Type B pancreatic cell (in vitro differentiated cells): ENCODE data around the gene RPL34. TPM values are rescaled to one million over a fixed set of nuclear protein-coding genes. Genes with fewer than 3 reads are reported as not detected.

Experiments used
- DNase-seq: peaks from one replicate; pipeline ENCODE4 v3.0.0; 2021; ENCODE audit warnings: mixed read lengths; ENCODE audit not compliant: unreplicated experiment; ENCODE audit errors: extremely low spot score
- H3K27ac Mint-ChIP-seq: 2 replicates; pipeline ENCODE4 v1.8.0; 2021; ENCODE audit warnings: mild to moderate bottlenecking, mixed read lengths
- H3K27me3 Mint-ChIP-seq: 2 replicates; pipeline ENCODE4 v1.8.0; 2021; ENCODE audit warnings: mixed read lengths
- H3K36me3 Mint-ChIP-seq: 2 replicates; pipeline ENCODE4 v1.8.0; 2021; ENCODE audit warnings: mixed read lengths
- H3K4me1 Mint-ChIP-seq: one replicate; pipeline ENCODE4 v1.8.0; 2021; ENCODE audit warnings: mixed read lengths; ENCODE audit not compliant: unreplicated experiment
- H3K4me3 Mint-ChIP-seq: 2 replicates; pipeline ENCODE4 v1.8.0; 2021; ENCODE audit warnings: mild to moderate bottlenecking, mixed read lengths
- H3K9me3 Mint-ChIP-seq: 2 replicates; pipeline ENCODE4 v1.8.0; 2021; ENCODE audit warnings: mixed read lengths
- total RNA-seq: library from RNA; stranded (reverse); gene quantifications from 2 replicates; pipeline ENCODE4 v1.2.1, GENCODE V29; 2021; ENCODE audit warnings: low replicate concordance
- TF ChIP-seq, protein P1 (sequence below): fragments of 200-600 bp; sonication (generic); conservative IDR thresholded peaks from 2 replicates; pipeline ENCODE4 v1.5.0; 2021; ENCODE audit warnings: antibody characterized with exemption, mild to moderate bottlenecking

RPL34 gene
- total RNA-seq, 1 donor from 2014 or later, result 1,454 TPM

DNA sequence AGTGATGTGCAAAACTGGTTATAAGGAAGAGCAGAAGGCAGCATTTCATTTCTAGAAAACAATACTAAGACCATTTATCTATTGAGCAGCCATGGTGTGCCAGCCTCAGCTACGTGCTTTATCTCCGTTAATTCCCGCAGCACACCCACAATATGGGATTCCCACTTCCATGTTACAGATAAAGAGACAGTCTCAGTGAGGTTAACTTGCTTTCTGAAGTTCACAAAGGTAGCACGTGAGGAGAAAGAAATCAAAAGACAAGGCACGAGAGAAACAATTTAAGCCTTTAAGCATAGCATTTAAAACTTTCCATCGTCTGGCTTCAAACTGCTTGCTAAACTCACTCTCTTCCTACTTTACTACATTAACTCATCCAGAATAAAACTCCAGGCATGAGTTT is 8.0 kb upstream of the RPL34 start:
- no peak for DNase-seq
- TF ChIP-seq, protein P1, sequence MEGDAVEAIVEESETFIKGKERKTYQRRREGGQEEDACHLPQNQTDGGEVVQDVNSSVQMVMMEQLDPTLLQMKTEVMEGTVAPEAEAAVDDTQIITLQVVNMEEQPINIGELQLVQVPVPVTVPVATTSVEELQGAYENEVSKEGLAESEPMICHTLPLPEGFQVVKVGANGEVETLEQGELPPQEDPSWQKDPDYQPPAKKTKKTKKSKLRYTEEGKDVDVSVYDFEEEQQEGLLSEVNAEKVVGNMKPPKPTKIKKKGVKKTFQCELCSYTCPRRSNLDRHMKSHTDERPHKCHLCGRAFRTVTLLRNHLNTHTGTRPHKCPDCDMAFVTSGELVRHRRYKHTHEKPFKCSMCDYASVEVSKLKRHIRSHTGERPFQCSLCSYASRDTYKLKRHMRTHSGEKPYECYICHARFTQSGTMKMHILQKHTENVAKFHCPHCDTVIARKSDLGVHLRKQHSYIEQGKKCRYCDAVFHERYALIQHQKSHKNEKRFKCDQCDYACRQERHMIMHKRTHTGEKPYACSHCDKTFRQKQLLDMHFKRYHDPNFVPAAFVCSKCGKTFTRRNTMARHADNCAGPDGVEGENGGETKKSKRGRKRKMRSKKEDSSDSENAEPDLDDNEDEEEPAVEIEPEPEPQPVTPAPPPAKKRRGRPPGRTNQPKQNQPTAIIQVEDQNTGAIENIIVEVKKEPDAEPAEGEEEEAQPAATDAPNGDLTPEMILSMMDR, result no peak
- Mint-ChIP-seq H3K36me3 (no peaks in the 10 kb centered on the region), H3K27ac (no peak overlapping the region), H3K4me3 (no peak overlapping the region), H3K27me3 (no peaks in the 10 kb centered on the region), H3K4me1 (peaks cover 4% of the 10 kb centered on the region), H3K9me3 (no peaks in the 10 kb centered on the region)

DNA sequence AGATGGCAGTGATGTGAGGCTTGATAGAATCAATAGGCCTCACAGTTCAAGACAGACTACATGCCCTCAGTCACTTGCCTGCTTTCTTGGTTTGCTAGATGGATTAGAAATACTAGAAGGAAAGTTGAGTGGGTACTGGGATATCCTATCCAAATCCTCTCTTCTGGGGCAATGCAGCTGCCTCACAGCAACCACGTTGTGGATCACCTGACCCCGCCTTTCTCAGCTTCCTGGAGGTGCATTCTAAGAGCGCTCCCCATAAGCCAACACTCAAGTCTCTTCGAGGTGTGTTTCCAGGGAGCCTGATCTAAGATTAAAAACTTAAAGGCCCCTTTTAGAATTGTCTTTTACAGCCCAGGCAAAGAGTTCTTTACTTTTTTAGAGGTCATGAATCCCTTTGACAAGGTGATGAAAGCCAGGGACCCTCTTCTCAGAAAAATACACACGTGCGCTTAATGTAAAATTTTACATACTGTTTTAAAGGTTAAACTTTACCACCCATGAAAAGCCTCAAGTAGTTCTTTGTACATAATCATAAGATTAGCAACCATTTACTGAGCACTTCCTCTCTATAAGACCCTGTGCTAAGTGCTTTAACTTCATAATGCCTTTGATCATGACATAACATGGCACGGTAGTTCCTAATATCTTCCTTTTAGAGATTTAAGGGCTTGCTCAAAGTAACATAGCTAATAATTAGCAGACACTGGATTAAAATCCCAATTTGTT is 840 bp upstream of the RPL34 start:
- H3K27me3 Mint-ChIP-seq, result no peaks in the 10 kb centered on the region

DNA sequence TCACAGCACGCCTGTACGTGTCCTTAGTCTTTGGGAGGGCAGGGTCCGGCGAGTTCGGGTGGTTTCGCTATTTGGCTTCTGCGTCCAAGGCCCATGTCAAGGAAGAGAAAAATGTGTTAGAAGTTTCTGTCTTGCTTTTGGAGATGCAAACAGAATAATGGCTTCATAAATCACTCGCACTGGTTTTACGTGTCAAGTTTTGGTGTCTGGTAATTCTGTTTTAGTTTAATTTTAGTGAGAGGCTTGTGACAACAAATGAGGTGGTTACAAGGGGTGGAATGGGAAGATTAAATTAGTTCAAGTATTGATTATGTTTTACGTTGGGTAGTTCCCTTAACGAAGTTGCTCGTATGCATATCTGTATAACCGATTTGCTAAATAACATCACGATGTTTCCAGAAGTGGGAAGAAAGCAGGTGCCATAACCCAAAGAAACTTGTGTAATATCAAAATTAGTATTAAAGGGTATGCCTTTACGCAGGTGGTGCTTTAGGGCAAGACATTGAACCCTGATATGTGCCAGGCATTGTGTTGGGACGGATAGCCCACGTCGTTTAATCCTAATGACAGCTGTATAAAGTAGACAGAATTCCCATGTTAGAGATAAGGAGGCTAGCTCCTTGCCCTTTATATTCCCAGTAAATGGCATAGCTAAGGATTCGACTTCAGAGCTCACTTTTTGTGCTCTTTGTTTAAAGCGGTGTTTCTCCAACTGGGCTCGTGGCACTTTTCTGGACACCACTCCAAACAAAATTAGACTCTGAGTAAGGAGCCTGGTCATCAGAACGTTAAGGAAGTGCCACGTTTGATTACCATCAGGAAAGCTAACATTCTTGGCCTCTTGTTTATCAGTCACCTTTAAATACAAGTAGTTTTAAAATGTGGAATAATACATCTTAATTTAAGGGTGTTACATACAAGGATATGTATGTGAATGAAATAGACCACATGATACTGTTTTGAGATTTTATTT is 843 bp downstream of the RPL34 start:
- TF ChIP-seq, protein P1, result no peak

More for the DNA sequence above, 840 bp upstream of the RPL34 start:
- Mint-ChIP-seq H3K36me3 (peaks cover 22% of the 10 kb centered on the region), H3K9me3 (no peaks in the 10 kb centered on the region), H3K4me1 (peaks cover 20% of the 10 kb centered on the region), H3K27ac (peak overlapping the region; percentile 95), H3K4me3 (peak overlapping the region; percentile 95)
- TF ChIP-seq, protein P1, result no peak
- no peak for DNase-seq

GRCh38 chr4:108622022-108622421 is 1.6 kb downstream of the RPL34 start:
- Mint-ChIP-seq H3K4me3 (peak overlapping the region; percentile 95), H3K27ac (no peak overlapping the region), H3K36me3 (peaks cover 40% of the 10 kb centered on the region), H3K4me1 (peaks cover 20% of the 10 kb centered on the region), H3K27me3 (no peaks in the 10 kb centered on the region), H3K9me3 (no peaks in the 10 kb centered on the region)
- DNase-seq, result no peak
- TF ChIP-seq, protein P1, result no peak

More for the DNA sequence above, 843 bp downstream of the RPL34 start:
- peak overlapping the region; percentile 95 for H3K4me3 Mint-ChIP-seq
- H3K27ac Mint-ChIP-seq, result peak overlapping the region; percentile 95
- no peaks in the 10 kb centered on the region for H3K27me3 Mint-ChIP-seq
- peaks cover 35% of the 10 kb centered on the region for H3K36me3 Mint-ChIP-seq
- peaks cover 20% of the 10 kb centered on the region for H3K4me1 Mint-ChIP-seq
- no peaks in the 10 kb centered on the region for H3K9me3 Mint-ChIP-seq
- DNase-seq, result no peak

- no peaks in the 10 kb centered on the region for H3K9me3 Mint-ChIP-seq
- TF ChIP-seq, protein P1, result no peak
- peaks cover 20% of the 10 kb centered on the region for H3K4me1 Mint-ChIP-seq
- peaks cover 40% of the 10 kb centered on the region for H3K36me3 Mint-ChIP-seq
- no peak overlapping the region for H3K27ac Mint-ChIP-seq
- H3K27me3 Mint-ChIP-seq, result no peaks in the 10 kb centered on the region
- no peak for DNase-seq
- peak overlapping the region; percentile 95 for H3K4me3 Mint-ChIP-seq
These were observed 2.5 kb downstream of the RPL34 start for GRCh38 chr4:108622828-108623227.
